ENCODE results near the gene FCER1G.

The FCER1G gene

GRCh38 chr1:161189036-161189435 is 26.1 kb upstream of the FCER1G start:
- DNase-seq = no peak

GRCh38 chr1:161190962-161191521 is 24.1 kb upstream of the FCER1G start:
- DNase-seq = no peak

GRCh38 chr1:161191971-161192370 is 23.1 kb upstream of the FCER1G start:
- DNase-seq = no peak

- peak in 2 of 4 experiments; percentile 43 to 47 for DNase-seq
These were observed 22.3 kb upstream of the FCER1G start for GRCh38 chr1:161192476-161193465.

GRCh38 chr1:161193561-161194235 is 21.4 kb upstream of the FCER1G start:
- no peak for DNase-seq

GRCh38 chr1:161195171-161195570 is 19.9 kb upstream of the FCER1G start:
- no peak for DNase-seq

GRCh38 chr1:161196111-161196510 is 19.0 kb upstream of the FCER1G start:
- no peak for DNase-seq

GRCh38 chr1:161196521-161197451 is 18.3 kb upstream of the FCER1G start:
- no peak for DNase-seq

GRCh38 chr1:161197560-161198193 is 17.4 kb upstream of the FCER1G start:
- DNase-seq = no peak

- DNase-seq = no peak
These were observed 16.8 kb upstream of the FCER1G start for GRCh38 chr1:161198194-161198896.

GRCh38 chr1:161198897-161199431 is 16.1 kb upstream of the FCER1G start, which contains the start of gene ADAMTS4:
ADAMTS4 (minus strand) TSS chr1:161199054; CDS start chr1:161198627, 427 bp downstream.
- DNase-seq = no peak

- no peak for DNase-seq
These were observed 15.5 kb upstream of the FCER1G start for GRCh38 chr1:161199506-161200139.

GRCh38 chr1:161200421-161200991 is 14.6 kb upstream of the FCER1G start:
- DNase-seq = no peak

- no peak for DNase-seq
These were observed 13.9 kb upstream of the FCER1G start for GRCh38 chr1:161200992-161201835.

- DNase-seq = peak; percentile 79 to 88 (median 86)
These were observed 13.0 kb upstream of the FCER1G start, which contains the start of gene NDUFS2 for GRCh38 chr1:161201836-161202712. NDUFS2 (plus strand) TSS chr1:161202367; CDS start chr1:161202386, 19 bp downstream.

GRCh38 chr1:161206411-161207140 is 8.5 kb upstream of the FCER1G start:
- no peak for DNase-seq

- no peak for DNase-seq
These were observed 7.9 kb upstream of the FCER1G start for GRCh38 chr1:161207173-161207572.
